HEK293 (cell line): ENCODE results near the gene SH3GL2.

Experiments
- CTCF ChIA-PET: fragments of 350-600 bp; formaldehyde crosslinking; extraction: SDS; loops from one replicate; lab custom pipeline; 2021; ENCODE audit warnings: antibody characterized with exemption; lab: Yijun Ruan, JAX
- POLR2A ChIA-PET: fragments of 300-600 bp; formaldehyde crosslinking; extraction: SDS; loops from one replicate; lab custom pipeline; 2020; ENCODE audit warnings: antibody characterized with exemption, inconsistent platforms; lab: Yijun Ruan, JAX
- H3K27ac ChIP-seq: fragments of 200-500 bp; sonication (Bioruptor generic); 2 replicates; pipeline ENCODE4 v1.5.1; 2014; ENCODE audit warnings: low read depth, low read length, control low read depth, inconsistent platforms; ENCODE audit errors: extremely low read depth
- H3K36me3 ChIP-seq, 2 experiments: fragments of 200-500 bp in 1 of 2; sonication (Bioruptor generic) in 1 of 2; 1 replicate in 1 of 2; 2 replicates in 1 of 2; pipeline ENCODE4 v1.5.1; 2014 to 2017; ENCODE audit warnings: inconsistent platforms in 2 of 2, low read length in 2 of 2; ENCODE audit not compliant: control insufficient read depth in 2 of 2, insufficient read depth in 1 of 2
- H3K4me1 ChIP-seq: fragments of 200-500 bp; sonication (Bioruptor generic); 2 replicates; pipeline ENCODE4 v1.5.1; 2014; ENCODE audit warnings: mild to moderate bottlenecking, low read length, inconsistent platforms; ENCODE audit not compliant: control insufficient read depth, insufficient read depth
- H3K4me3 ChIP-seq: 2 replicates; pipeline ENCODE4 v1.5.1; 2011; ENCODE audit warnings: low read depth, mild to moderate bottlenecking, control low read depth, low read length, moderate library complexity
- H3K9me3 ChIP-seq: fragments of 200-500 bp; sonication (Bioruptor generic); 2 replicates; pipeline ENCODE4 v1.5.1; 2014; ENCODE audit warnings: low read depth, low read length, inconsistent platforms; ENCODE audit not compliant: control insufficient read depth, insufficient read depth
- KLF10 ChIP-seq: fragments of 450-650 bp; IDR thresholded peaks from 2 replicates; pipeline ENCODE4 v1.5.1; 2018; ENCODE audit warnings: missing biosample characterization, mild to moderate bottlenecking, missing genetic modification characterization
- KLF7 ChIP-seq: fragments of 450-650 bp; formaldehyde crosslinking; IDR thresholded peaks from 2 replicates; pipeline ENCODE4 v1.5.1; 2016; ENCODE audit warnings: missing biosample characterization, missing genetic modification characterization, borderline replicate concordance
- MYNN ChIP-seq: fragments of 450-650 bp; formaldehyde crosslinking; IDR thresholded peaks from 2 replicates; pipeline ENCODE4 v1.5.1; 2016; ENCODE audit warnings: missing biosample characterization, missing genetic modification characterization, borderline replicate concordance
- PATZ1 ChIP-seq: fragments of 450-650 bp; formaldehyde crosslinking; IDR thresholded peaks from 2 replicates; pipeline ENCODE4 v1.5.1; 2016; ENCODE audit warnings: missing biosample characterization, missing genetic modification characterization
- ZNF132 ChIP-seq: fragments of 450-650 bp; formaldehyde crosslinking; IDR thresholded peaks from 2 replicates; pipeline ENCODE4 v1.5.1; 2017; ENCODE audit warnings: missing biosample characterization, missing genetic modification characterization, borderline replicate concordance
- ZNF433 ChIP-seq: fragments of 450-650 bp; formaldehyde crosslinking; IDR thresholded peaks from 2 replicates; pipeline ENCODE4 v1.5.1; 2016; ENCODE audit warnings: missing biosample characterization, missing genetic modification characterization, low read depth
- ZNF449 ChIP-seq: fragments of 450-650 bp; formaldehyde crosslinking; IDR thresholded peaks from 2 replicates; pipeline ENCODE4 v1.5.1; 2017; ENCODE audit warnings: missing biosample characterization, mild to moderate bottlenecking, missing genetic modification characterization, moderate library complexity
- ZNF473 ChIP-seq: fragments of 450-650 bp; formaldehyde crosslinking; IDR thresholded peaks from 2 replicates; pipeline ENCODE4 v1.5.1; 2017; ENCODE audit warnings: missing biosample characterization, missing genetic modification characterization
- ZNF639 ChIP-seq: fragments of 450-650 bp; formaldehyde crosslinking; IDR thresholded peaks from 2 replicates; pipeline ENCODE4 v1.5.1; 2016; ENCODE audit warnings: missing biosample characterization, missing genetic modification characterization
- TF ChIP-seq, protein P1 (sequence below): IDR thresholded peaks from 2 replicates; pipeline ENCODE4 v1.6.1; 2011; ENCODE audit warnings: mild to moderate bottlenecking, low read depth, low read length, borderline replicate concordance
- TF ChIP-seq, protein P2 (sequence below): fragments of 450-650 bp; formaldehyde crosslinking; IDR thresholded peaks from 2 replicates; pipeline ENCODE4 v1.5.1; 2016; ENCODE audit warnings: missing biosample characterization, missing genetic modification characterization, borderline replicate concordance
- TF ChIP-seq, protein P3 (sequence below): fragments of 450-650 bp; formaldehyde crosslinking; optimal IDR thresholded peaks from 2 replicates; pipeline ENCODE3; 2016; ENCODE audit warnings: missing biosample characterization, mild to moderate bottlenecking, missing genetic modification characterization

The SH3GL2 gene

GRCh38 chr9:17688834-17689233 lies 110.0 kb downstream of the SH3GL2 start:
- H3K4me3 ChIP-seq = no peak overlapping the region
- POLR2A ChIA-PET = no interaction called here
- H3K27ac ChIP-seq = no peak overlapping the region
- TF ChIP-seq ZNF473 (tag by site-specific recombination) = no peak
- TF ChIP-seq ZNF433 (tag by site-specific recombination) = no peak
- TF ChIP-seq, protein P1, sequence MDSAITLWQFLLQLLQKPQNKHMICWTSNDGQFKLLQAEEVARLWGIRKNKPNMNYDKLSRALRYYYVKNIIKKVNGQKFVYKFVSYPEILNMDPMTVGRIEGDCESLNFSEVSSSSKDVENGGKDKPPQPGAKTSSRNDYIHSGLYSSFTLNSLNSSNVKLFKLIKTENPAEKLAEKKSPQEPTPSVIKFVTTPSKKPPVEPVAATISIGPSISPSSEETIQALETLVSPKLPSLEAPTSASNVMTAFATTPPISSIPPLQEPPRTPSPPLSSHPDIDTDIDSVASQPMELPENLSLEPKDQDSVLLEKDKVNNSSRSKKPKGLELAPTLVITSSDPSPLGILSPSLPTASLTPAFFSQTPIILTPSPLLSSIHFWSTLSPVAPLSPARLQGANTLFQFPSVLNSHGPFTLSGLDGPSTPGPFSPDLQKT = no peak
- TF ChIP-seq ZNF639 (tag by site-specific recombination) = no peak
- no peak for TF ChIP-seq KLF10 (tag by site-specific recombination)
- TF ChIP-seq, protein P2, sequence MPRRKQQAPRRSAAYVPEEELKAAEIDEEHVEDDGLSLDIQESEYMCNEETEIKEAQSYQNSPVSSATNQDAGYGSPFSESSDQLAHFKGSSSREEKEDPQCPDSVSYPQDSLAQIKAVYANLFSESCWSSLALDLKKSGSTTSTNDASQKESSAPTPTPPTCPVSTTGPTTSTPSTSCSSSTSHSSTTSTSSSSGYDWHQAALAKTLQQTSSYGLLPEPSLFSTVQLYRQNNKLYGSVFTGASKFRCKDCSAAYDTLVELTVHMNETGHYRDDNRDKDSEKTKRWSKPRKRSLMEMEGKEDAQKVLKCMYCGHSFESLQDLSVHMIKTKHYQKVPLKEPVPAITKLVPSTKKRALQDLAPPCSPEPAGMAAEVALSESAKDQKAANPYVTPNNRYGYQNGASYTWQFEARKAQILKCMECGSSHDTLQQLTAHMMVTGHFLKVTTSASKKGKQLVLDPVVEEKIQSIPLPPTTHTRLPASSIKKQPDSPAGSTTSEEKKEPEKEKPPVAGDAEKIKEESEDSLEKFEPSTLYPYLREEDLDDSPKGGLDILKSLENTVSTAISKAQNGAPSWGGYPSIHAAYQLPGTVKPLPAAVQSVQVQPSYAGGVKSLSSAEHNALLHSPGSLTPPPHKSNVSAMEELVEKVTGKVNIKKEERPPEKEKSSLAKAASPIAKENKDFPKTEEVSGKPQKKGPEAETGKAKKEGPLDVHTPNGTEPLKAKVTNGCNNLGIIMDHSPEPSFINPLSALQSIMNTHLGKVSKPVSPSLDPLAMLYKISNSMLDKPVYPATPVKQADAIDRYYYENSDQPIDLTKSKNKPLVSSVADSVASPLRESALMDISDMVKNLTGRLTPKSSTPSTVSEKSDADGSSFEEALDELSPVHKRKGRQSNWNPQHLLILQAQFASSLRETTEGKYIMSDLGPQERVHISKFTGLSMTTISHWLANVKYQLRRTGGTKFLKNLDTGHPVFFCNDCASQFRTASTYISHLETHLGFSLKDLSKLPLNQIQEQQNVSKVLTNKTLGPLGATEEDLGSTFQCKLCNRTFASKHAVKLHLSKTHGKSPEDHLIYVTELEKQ (tag by site-specific recombination) = no peak
- no peak for TF ChIP-seq ZNF449
- TF ChIP-seq, protein P3, sequence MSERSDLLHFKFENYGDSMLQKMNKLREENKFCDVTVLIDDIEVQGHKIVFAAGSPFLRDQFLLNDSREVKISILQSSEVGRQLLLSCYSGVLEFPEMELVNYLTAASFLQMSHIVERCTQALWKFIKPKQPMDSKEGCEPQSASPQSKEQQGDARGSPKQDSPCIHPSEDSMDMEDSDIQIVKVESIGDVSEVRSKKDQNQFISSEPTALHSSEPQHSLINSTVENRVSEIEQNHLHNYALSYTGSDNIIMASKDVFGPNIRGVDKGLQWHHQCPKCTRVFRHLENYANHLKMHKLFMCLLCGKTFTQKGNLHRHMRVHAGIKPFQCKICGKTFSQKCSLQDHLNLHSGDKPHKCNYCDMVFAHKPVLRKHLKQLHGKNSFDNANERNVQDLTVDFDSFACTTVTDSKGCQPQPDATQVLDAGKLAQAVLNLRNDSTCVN (tag by site-specific recombination) = no peak
- CTCF ChIA-PET = no interaction called here
- no peaks in the 10 kb centered on the region for H3K36me3 ChIP-seq
- no peaks in the 10 kb centered on the region for H3K9me3 ChIP-seq
- no peaks in the 10 kb centered on the region for H3K4me1 ChIP-seq

- no peak for TF ChIP-seq KLF7 (tag by site-specific recombination)
- no peak for TF ChIP-seq ZNF132 (tag by site-specific recombination)
- no peak for TF ChIP-seq PATZ1 (tag by site-specific recombination)
- no peak for TF ChIP-seq MYNN (tag by site-specific recombination)
- POLR2A ChIA-PET = no interaction called here
These were observed 115.5 kb downstream of the SH3GL2 start for GRCh38 chr9:17694336-17694735.

More at GRCh38 chr9:17694336-17694735, 115.5 kb downstream of the SH3GL2 start:
- H3K27ac ChIP-seq = no peak overlapping the region
- H3K4me1 ChIP-seq = no peaks in the 10 kb centered on the region
- H3K36me3 ChIP-seq = no peaks in the 10 kb centered on the region
- H3K4me3 ChIP-seq = no peak overlapping the region
- H3K9me3 ChIP-seq = no peaks in the 10 kb centered on the region
- CTCF ChIA-PET = no interaction called here
